Activated CD8-positive, alpha-beta memory T cell treated with anti-CD3 and anti-CD28 coated beads for 36 hours (primary cell): ENCODE data around the gene CPNE6. TPM values are rescaled to one million over a fixed set of nuclear protein-coding genes. Genes with fewer than 3 reads are reported as not detected.

Experiments used
- CTCF ChIA-PET: fragments of 350-600 bp; sonication (Branson Sonifier 250); formaldehyde crosslinking; loops from one replicate; lab custom pipeline; 2021; ENCODE audit warnings: antibody characterized with exemption; lab: Charles Lee
- POLR2A ChIA-PET: fragments of 350-600 bp; sonication (Branson Sonifier 250); formaldehyde crosslinking; loops from one replicate; lab custom pipeline; 2021; ENCODE audit warnings: antibody characterized with exemption; lab: Charles Lee
- total RNA-seq, 2 experiments: library from RNA; stranded (reverse); gene quantifications; one replicate each; pipeline ENCODE4 v1.2.3, GENCODE V29; 2021

Gene CPNE6
- total RNA-seq, 2 experiments from 2014 or later, result not detected

DNA sequence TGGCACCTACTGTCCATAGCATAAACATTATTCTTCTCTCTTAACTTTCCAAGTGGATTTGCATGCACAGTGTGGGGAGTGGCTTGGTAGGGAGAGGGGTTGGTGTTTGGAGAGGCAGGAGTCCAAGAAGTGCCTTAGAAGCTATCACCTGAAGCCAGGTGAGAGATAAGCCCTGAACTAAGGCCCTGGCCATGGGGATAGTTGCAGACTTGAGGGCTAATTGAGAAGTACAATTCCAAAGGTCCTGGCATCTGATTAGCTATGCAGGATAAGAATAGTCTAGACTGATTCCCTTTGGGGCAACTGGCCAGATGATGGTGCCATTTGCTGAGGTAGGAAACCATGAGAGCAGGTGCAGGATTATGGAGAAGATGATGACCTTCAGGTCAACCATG lies 20.7 kb downstream of the CPNE6 start:
- POLR2A ChIA-PET, result interaction anchor here (3.2 kb wide), 1 partner anchor 16 kb away, joined by 13 read pairs; no protein-coding TSS in a partner anchor
- CTCF ChIA-PET, result interaction anchor here (0.7 to 8.8 kb wide), 6 partner anchors 11 to 1010 kb away, joined by 3 to 102 read pairs (median 26); partner anchors contain the start of gene PSME1

GRCh38 chr14:24092505-24093206 lies 21.3 kb downstream of the CPNE6 start:
- POLR2A ChIA-PET, result interaction anchor here (3.2 kb wide), 1 partner anchor 16 kb away, joined by 13 read pairs; no protein-coding TSS in a partner anchor
- CTCF ChIA-PET, result interaction anchor here (0.7 to 8.8 kb wide), 7 partner anchors 11 to 1011 kb away, joined by 3 to 102 read pairs (median 12); partner anchors contain the start of genes IRF9 and PSME1

DNA sequence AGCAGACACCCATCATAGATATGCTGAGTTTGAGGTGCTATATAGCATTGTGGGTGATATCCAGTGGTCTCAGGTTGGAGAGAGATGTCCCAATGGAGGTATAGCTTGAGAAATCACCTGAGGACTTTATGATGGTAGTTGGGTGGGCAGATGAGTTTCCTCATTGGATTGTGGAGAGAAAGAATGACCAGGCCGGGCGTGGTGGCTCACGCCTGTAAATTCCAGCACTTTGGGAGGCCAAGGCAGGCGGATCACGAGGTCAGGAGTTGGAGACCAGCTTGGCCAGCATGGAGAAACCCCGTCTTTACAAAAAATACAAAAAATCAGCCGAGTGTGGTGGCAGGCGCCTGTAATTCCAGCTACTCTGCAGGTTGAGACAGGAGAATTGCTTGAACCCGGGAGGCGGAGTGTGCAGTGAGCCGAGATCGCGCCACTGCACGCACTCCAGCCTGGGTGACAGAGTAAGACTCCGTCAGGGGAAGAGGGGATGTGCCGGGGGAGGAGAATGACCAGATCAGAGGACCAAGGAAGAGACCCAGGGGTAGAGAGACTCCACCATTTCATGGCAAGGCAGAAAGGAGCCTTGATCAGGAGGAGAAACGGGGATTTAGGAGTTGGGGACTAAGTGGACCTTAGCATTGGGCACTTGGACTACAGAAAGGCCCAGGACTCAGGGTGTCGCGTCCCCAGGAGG lies 22.0 kb downstream of the CPNE6 start:
- CTCF ChIA-PET, result interaction anchor here (0.6 to 8.8 kb wide), 9 partner anchors 8 to 536 kb away, joined by 3 to 102 read pairs (median 7); partner anchors contain the start of genes IRF9 and PSME1
- POLR2A ChIA-PET, result interaction anchor here (0.6 to 3.2 kb wide), 9 partner anchors 8 to 120 kb away, joined by 3 to 31 read pairs (median 5); partner anchors contain the start of genes CHMP4A, DCAF11 and NRL

DNA sequence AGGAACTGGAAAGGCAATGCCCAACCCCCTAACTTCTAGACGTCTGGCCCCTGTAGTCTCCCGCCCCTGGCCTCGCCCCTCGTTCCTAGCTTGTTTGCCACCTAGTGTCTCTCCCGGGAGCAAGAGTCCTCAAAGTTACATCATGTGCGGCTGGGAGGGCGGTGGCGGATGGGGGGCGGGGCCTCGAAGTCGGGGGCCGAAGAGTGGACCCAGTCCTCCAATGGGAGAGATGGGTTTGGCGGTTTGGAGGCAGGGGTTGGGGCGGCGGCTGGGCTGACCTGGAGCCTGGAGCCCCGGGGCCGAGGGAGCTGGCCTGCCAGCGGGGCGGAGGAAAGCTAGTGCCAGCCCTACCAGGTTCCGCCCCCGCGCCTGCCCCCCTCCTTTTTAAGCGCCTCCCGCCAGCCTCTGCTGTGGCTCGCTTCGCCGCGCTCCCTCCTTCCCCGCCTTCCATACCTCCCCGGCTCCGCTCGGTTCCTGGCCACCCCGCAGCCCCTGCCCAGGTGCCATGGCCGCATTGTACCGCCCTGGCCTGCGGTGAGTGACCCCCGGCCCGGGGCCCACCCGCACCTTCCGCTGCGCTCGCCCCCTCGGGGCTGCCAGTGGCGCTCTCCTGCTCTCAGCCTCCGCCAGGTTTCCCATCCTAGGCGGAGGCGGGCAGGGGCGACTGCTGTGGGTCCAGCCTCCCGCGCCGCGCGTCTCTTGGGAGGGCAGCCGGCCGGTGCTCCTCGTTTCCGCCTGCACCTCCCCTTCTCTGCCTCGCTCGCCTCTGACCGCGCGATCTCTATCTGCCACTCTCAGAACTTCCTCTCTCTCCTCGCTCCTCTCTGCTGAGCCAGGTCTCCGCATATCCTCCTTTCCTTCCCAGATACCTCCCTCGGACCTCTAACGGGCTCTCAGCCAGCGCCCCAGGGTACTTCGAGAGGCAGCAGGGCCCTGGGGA lies 22.8 kb downstream of the CPNE6 start, which contains the start of gene PCK2:
Gene PCK2, plus strand, starts transcription at position 411 of the 940 bp plus-strand sequence. Its CDS starts 95 bp downstream, at position 506.
- ChIA-PET POLR2A (interaction anchor here (0.6 to 3.2 kb wide), 15 partner anchors 9 to 119 kb away, joined by 3 to 31 read pairs (median 5); partner anchors contain the start of genes CARMIL3, CHMP4A, DCAF11 and NRL), CTCF (interaction anchor here (0.6 to 8.8 kb wide), 11 partner anchors 9 to 537 kb away, joined by 3 to 102 read pairs (median 4); partner anchors contain the start of gene IRF9)

- ChIA-PET POLR2A (interaction anchor here (0.6 to 3.2 kb wide), 13 partner anchors 10 to 135 kb away, joined by 3 to 31 read pairs (median 5); partner anchors contain the start of genes CARMIL3, DCAF11, NRL and PSME1), CTCF (interaction anchor here (0.7 to 8.8 kb wide), 10 partner anchors 10 to 66 kb away, joined by 3 to 102 read pairs (median 4); partner anchors contain the start of genes DCAF11, IRF9 and NRL)
Measured at GRCh38 chr14:24094841-24095270, 23.5 kb downstream of the CPNE6 start.

DNA sequence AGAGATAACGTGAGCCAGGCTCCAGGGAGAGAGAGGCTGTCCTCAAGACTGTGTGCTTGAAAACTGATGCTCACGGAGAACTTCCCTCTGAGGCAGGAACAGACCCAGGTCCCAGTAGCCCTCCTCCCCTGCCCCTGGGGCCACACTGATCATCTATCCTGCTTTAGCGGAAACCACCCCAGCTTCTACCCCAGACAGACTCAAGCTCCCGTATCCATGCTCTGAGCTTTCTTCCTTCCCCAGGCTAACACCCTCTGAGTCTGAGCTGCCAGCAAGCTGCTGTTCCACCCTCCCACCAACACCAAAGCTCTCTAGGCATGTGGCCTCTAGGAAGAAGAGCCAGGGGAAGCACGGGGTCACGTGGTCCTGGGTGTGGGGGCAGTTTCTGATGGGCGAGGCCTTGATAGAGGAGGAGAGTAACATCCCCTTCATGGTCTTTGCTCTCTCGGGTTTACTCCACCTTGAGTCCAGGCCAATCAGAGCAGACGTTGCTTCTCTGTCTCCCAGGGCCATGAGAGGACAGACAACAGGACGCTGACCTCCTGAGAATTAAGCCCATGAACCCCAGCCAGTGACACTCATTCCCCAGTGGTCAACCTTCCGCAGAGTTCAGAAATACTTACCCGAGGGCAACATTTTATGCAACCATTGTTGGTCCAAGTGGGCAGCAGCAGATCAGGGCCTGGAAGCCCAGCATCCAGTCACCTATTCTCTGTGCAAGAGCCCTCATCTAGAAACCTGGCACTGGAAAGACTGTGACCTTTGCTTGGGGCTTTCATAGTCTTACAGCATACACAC lies 24.1 kb downstream of the CPNE6 start:
- ChIA-PET POLR2A (interaction anchor here (0.6 to 3.2 kb wide), 11 partner anchors 9 to 136 kb away, joined by 3 to 31 read pairs (median 6); partner anchors contain the start of genes CARMIL3, DCAF11, NRL and PSME1), CTCF (interaction anchor here (0.7 to 8.8 kb wide), 13 partner anchors 10 to 129 kb away, joined by 3 to 102 read pairs (median 4); partner anchors contain the start of genes DCAF11, IRF9 and NRL)

- POLR2A ChIA-PET, result interaction anchor here (0.7 kb wide), 1 partner anchor 16 kb away, joined by 17 read pairs; no protein-coding TSS in a partner anchor
- CTCF ChIA-PET, result interaction anchor here (0.7 to 8.2 kb wide), 3 partner anchors 10 to 156 kb away, joined by 6 to 70 read pairs (median 8); no protein-coding TSS in a partner anchor
Measured at GRCh38 chr14:24096545-24097181, 25.3 kb downstream of the CPNE6 start.

DNA sequence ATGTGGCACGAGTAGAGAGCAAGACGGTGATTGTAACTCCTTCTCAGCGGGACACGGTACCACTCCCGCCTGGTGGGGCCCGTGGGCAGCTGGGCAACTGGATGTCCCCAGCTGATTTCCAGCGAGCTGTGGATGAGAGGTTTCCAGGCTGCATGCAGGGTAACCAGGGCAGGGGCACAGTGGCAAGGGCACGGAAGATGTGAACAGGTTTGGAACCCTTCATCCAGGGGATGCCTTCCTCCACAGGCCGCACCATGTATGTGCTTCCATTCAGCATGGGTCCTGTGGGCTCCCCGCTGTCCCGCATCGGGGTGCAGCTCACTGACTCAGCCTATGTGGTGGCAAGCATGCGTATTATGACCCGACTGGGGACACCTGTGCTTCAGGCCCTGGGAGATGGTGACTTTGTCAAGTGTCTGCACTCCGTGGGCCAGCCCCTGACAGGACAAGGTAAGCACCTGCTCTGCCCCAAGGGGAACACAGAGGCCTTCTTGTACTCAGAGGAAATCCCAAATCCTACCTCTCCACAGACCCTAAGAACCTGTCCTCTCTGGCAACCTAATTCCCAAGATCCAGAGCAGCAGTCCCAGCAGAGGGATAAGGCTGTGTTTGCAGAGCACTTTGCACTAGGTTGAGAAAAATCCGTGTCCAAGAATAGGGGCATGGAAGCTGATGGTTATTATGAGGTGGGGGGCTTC lies 27.0 kb downstream of the CPNE6 start:
- POLR2A ChIA-PET, result no interaction called here
- CTCF ChIA-PET, result interaction anchor here (1.2 to 8.2 kb wide), 2 partner anchors 9 to 29 kb away, joined by 3 to 70 read pairs; no protein-coding TSS in a partner anchor

- POLR2A ChIA-PET, result no interaction called here
- CTCF ChIA-PET, result interaction anchor here (8.2 kb wide), 1 partner anchor 8 kb away, joined by 70 read pairs; no protein-coding TSS in a partner anchor
Measured at GRCh38 chr14:24098927-24099813, 27.8 kb downstream of the CPNE6 start.

DNA sequence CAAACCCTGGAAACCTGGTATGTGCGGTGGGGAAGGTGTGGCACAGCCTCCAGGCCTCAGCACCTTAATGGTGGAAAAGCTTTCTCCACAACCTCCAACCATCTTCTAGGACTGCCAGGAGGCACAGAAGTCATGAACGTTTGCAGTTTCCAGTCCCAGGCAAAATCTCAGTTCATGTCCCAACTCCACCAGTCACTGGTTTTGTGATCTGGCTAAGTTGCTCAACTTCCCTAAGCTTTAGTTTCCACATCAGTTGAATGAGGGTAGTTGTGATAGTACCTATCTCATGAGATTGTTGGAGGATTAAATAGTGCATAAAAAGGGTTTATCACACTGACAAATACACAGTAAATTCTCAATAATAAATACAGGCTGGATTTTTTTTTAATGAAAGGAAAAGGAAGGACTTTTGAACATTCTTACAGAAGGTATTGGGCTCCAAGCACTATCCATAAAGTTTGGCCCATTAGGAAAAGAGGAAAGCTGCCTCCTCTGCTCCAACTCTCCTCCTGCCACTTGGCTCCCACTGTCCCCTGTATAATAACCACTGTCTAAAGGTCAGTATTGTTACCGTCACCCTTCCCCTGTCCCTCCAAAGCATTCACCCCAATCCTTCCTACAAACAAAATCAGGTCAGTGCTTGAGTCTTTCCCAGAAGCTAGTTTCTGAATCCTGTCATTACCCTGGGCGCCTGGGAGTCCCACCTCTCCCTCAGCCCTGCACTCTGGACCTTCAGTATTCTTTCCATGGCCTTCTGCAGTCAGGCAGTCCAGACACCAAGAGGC lies 29.0 kb downstream of the CPNE6 start:
- CTCF ChIA-PET, result interaction anchor here (1.2 kb wide), 1 partner anchor 14 kb away, joined by 4 read pairs; the partner anchor contains the start of gene DCAF11
- POLR2A ChIA-PET, result interaction anchor here (1.3 kb wide), 1 partner anchor 20 kb away, joined by 4 read pairs; no protein-coding TSS in a partner anchor

DNA sequence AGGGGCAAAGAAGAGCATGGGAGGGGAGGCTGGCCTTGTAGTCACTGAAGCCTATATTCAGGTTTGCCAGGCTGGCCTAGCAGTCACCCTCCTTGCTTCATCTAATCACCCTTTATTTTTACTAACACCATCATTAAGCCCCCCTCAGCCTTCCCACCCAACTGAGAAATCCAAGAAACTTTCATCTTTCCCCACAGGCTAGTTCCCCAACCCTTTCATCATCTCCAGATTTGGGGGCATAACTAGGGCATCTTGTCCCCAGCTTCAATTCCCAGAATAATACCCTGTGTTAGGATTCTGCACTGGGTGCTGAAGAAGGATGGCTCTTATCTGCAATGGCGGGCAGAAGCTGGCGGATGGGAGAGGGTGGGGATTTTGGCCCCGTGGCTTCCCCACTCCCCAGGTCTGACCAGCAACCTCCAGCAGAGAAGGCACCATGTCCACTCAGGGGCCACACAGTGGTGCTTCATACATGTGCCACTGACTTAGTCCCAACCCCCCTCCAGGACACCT lies 29.7 kb downstream of the CPNE6 start:
- POLR2A ChIA-PET, result interaction anchor here (1.3 kb wide), 1 partner anchor 20 kb away, joined by 4 read pairs; no protein-coding TSS in a partner anchor

DNA sequence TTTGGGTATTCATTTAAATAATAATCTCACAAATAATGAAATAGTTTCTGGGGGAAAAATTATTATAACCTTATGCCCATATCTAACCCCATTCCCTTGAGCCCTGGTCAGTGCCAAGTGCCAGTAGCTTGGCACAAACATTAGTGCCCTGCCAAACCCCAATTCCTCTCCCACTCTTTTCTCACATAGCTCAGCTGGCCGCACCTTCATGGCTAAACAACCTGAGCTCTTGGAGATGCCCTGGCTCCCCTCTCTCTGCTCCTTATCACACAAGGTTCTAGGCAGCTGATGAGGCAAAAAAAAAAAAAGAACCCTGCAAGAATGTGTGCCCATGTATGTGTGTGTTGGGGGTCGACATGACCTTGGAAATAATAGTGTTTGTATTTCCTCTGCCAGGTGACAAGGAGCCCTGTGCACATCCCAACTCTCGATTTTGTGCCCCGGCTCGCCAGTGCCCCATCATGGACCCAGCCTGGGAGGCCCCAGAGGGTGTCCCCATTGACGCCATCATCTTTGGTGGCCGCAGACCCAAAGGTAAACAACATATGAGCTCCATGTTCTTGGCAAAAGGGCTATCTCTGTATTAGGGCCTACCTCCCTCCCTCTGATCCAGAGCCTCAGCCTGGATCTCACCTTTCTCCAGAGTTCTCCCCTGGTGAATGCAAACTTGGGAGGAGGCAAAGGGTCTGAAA lies 31.1 kb downstream of the CPNE6 start:
- POLR2A ChIA-PET, result interaction anchor here (0.5 kb wide), 1 partner anchor 51 kb away, joined by 3 read pairs; no protein-coding TSS in a partner anchor
- CTCF ChIA-PET, result interaction anchor here (0.9 to 1.0 kb wide), 2 partner anchors 39 to 44 kb away, joined by 3 to 4 read pairs; no protein-coding TSS in a partner anchor

More for the DNA sequence above, 29.7 kb downstream of the CPNE6 start:
- CTCF ChIA-PET, result interaction anchor here (1.2 kb wide), 2 partner anchors 13 to 41 kb away, joined by 3 to 4 read pairs; partner anchors contain the start of gene DCAF11

DNA sequence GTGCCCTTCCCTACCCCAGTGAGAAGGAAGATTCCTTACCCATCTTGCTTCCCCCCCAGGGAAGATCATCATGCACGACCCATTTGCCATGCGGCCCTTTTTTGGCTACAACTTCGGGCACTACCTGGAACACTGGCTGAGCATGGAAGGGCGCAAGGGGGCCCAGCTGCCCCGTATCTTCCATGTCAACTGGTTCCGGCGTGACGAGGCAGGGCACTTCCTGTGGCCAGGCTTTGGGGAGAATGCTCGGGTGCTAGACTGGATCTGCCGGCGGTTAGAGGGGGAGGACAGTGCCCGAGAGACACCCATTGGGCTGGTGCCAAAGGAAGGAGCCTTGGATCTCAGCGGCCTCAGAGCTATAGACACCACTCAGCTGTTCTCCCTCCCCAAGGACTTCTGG lies 32.1 kb downstream of the CPNE6 start:
- ChIA-PET CTCF (no interaction called here), POLR2A (interaction anchor here (0.6 to 1.7 kb wide), 2 partner anchors 9 to 66 kb away, joined by 6 to 7 read pairs; partner anchors contain the start of gene PCK2)
